Activated CD4-positive, alpha-beta T cell treated with anti-CD3 and anti-CD28 coated beads for 36 hours (primary cell): ENCODE measurements around the gene MLC1. TPM values are rescaled to one million over a fixed set of nuclear protein-coding genes. Genes with fewer than 3 reads are reported as not detected.

Experiments
- ATAC-seq: fragments of 200-7000 bp; cut with Tn5 transposase; one replicate; pipeline ENCODE4 v1.10.0; 2021; ENCODE audit warnings: mild to moderate bottlenecking, moderate library complexity
- CTCF ChIA-PET: fragments of 350-600 bp; sonication (Branson Sonifier 250); formaldehyde crosslinking; loops from one replicate; lab custom pipeline; 2021; ENCODE audit warnings: antibody characterized with exemption; lab: Charles Lee
- POLR2A ChIA-PET: fragments of 350-600 bp; sonication (Branson Sonifier 250); formaldehyde crosslinking; loops from one replicate; lab custom pipeline; 2021; ENCODE audit warnings: antibody characterized with exemption, inconsistent platforms; lab: Charles Lee
- DNase-seq: peaks from one replicate; pipeline ENCODE4 v3.0.0-alpha.2; 2020
- H3K27ac Mint-ChIP-seq: one replicate; pipeline ENCODE4 v1.8.0; 2021; ENCODE audit warnings: mixed read lengths
- H3K27me3 Mint-ChIP-seq: one replicate; pipeline ENCODE4 v1.8.0; 2021; ENCODE audit warnings: mixed read lengths
- H3K36me3 Mint-ChIP-seq: one replicate; pipeline ENCODE4 v1.8.0; 2021; ENCODE audit warnings: low read depth, mixed read lengths
- H3K4me1 Mint-ChIP-seq: one replicate; pipeline ENCODE4 v1.8.0; 2021; ENCODE audit warnings: mixed read lengths
- H3K4me3 Mint-ChIP-seq: one replicate; pipeline ENCODE4 v1.8.0; 2021; ENCODE audit warnings: mild to moderate bottlenecking, moderate library complexity, mixed read lengths
- H3K9me3 Mint-ChIP-seq: one replicate; pipeline ENCODE4 v1.8.0; 2021; ENCODE audit warnings: low read depth, mixed read lengths
- intact Hi-C, 2 experiments: fragments of 100-400 bp; cut with DNase I in 1 of 2; cut with micrococcal nuclease in 1 of 2; formaldehyde crosslinking; loops; one replicate each; pipeline versions ENCODE4 v1.14.2 to v1.15.1; 2022 to 2024; cut with DNase I, micrococcal nuclease
- total RNA-seq, 2 experiments: library from RNA; stranded (reverse); gene quantifications; one replicate each; pipeline ENCODE4 v1.2.3, GENCODE V29; 2021

MLC1 gene
- total RNA-seq, 2 experiments from 2014 or later, result not detected

DNA sequence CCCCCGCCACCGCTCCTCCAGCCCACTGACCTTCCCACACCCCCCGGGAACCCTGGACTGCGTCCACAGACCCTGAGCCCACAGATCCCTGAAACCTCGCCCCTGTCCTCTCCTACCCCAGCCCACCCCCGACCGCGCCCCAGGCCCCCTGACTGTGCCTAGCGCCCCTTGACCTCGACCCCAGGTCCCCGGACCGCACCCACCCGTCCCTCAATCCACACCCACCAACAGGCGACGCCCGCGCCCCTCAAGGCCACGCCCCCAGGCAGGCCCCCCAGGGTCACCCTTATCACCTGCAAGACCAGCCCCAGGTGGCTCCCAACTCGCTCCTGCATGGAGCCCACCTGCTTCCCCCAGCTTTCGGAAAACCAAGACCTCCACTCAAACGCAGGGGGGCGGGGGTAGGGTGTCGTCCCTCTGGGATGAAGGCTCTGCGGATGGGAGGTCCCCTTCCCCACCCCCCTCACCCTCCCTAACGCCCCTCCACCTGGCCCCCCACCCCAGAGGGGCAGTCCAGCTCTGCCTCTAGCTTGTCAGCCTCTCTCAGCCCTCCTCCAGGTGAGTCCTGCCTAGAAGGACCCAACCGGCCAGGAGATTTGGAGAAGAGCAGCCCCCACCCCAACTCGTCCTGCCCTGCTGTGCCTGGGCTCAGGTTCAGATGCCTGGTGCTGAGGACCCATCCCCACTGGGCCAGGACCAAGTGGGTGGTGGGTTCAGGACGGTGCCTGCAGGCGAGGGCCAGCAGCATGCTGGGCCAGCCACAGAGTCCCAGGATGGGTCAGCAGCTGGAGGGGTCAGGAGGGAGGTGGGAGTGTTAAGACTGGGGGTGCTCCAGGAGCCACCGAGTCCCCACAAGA lies 69.5 kb downstream of the MLC1 start:
- ChIA-PET POLR2A (interaction anchor here (0.6 kb wide), 1 partner anchor 74 kb away, joined by 3 read pairs; no protein-coding TSS in a partner anchor), CTCF (interaction anchor here (2.3 kb wide), 1 partner anchor 15 kb away, joined by 8 read pairs; no protein-coding TSS in a partner anchor)
- Mint-ChIP-seq H3K27ac (no peak overlapping the region), H3K4me1 (peaks cover 12% of the 10 kb centered on the region), H3K27me3 (no peaks in the 10 kb centered on the region), H3K4me3 (no peak overlapping the region), H3K36me3 (peaks cover 2% of the 10 kb centered on the region), H3K9me3 (peaks cover 3% of the 10 kb centered on the region)
- intact Hi-C loops, result loop anchor here (2.0 to 5.0 kb wide), 4 partner anchors 17 to 327 kb away; partner anchors contain the start of genes PPP6R2 (in 1 of the 2) and ZBED4 (in 1 of the 2)
- no peak for ATAC-seq
- DNase-seq, result no peak

DNA sequence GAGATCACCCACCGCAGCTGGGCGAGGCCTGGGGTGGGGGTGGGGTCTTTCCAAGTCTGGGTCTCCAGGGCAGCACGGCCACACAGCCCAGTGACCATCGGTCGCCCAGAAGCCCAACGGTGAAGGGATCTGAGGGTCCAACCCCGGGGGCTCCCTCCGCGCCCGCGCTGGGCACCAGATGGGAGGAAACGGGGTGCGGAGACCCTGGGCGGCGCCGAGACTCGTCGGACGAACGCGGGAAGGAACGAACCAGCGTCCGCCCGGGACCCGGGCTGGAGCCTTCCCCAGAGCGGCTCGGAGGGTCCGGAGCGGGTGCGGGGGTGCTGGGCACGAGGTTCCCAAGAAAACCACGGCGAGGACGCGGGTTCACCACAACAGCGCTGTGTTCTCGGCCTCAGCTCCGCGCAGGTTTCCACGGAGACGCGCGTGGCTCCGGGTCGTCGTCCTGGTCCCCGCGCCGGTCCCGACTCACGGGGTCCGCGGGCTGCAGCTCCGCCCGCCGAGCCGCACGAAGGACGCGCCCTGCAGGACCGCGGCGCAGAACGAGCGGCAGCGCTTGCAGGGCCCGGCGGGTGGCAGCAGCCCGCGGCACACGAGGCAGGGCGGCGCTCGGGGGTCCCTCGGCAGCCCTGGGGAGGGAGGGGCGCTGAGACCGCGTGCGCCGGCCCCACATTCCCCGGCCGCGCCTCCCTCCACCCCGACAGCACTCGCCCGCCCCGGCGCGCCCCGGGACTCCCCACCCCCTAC lies 70.4 kb downstream of the MLC1 start:
- H3K36me3 Mint-ChIP-seq, result peaks cover 2% of the 10 kb centered on the region
- peaks cover 3% of the 10 kb centered on the region for H3K9me3 Mint-ChIP-seq
- no peak overlapping the region for H3K4me3 Mint-ChIP-seq
- H3K27ac Mint-ChIP-seq, result no peak overlapping the region
- ChIA-PET POLR2A (no interaction called here), CTCF (interaction anchor here (0.6 to 2.3 kb wide), 2 partner anchors 16 to 283 kb away, joined by 3 to 8 read pairs; no protein-coding TSS in a partner anchor)
- intact Hi-C loops, result loop anchor here (5.0 kb wide), 2 partner anchors 83 to 327 kb away; partner anchors contain the start of gene PPP6R2 (in 1 of the 2)
- ATAC-seq (no peak), DNase-seq (no peak)
- no peaks in the 10 kb centered on the region for H3K27me3 Mint-ChIP-seq
- peaks cover 12% of the 10 kb centered on the region for H3K4me1 Mint-ChIP-seq

DNA sequence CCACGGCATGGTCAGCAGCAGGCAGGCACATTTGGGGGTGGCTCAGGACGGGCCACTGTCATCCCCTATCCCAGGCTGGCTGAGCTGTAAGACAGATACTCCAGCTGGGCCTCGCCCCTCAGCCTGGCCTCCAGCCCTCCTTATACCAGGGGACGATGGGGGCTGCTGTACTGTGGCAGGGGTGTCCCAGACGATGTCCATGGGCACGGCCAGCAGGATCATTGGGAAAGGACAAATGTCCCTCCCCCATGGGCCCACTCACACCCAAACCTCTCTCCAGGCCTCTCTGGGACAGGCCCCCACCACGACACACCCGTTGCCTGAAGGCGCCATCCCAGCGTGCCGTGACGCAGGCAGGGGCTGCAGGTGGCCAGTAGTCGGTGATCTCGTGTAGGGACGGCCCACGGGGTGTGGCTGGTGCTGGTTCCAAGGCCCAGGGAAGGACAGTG lies 71.1 kb downstream of the MLC1 start:
- DNase-seq, result no peak
- ChIA-PET CTCF (interaction anchor here (0.9 to 2.3 kb wide), 3 partner anchors 16 to 38 kb away, joined by 3 to 8 read pairs (median 8); no protein-coding TSS in a partner anchor), POLR2A (no interaction called here)
- Mint-ChIP-seq H3K9me3 (peaks cover 2% of the 10 kb centered on the region), H3K27me3 (no peaks in the 10 kb centered on the region), H3K27ac (no peak overlapping the region), H3K4me3 (peak overlapping the region; percentile 28), H3K36me3 (peaks cover 2% of the 10 kb centered on the region), H3K4me1 (peaks cover 12% of the 10 kb centered on the region)
- ATAC-seq, result no peak
- intact Hi-C loops, result no loop called here

DNA sequence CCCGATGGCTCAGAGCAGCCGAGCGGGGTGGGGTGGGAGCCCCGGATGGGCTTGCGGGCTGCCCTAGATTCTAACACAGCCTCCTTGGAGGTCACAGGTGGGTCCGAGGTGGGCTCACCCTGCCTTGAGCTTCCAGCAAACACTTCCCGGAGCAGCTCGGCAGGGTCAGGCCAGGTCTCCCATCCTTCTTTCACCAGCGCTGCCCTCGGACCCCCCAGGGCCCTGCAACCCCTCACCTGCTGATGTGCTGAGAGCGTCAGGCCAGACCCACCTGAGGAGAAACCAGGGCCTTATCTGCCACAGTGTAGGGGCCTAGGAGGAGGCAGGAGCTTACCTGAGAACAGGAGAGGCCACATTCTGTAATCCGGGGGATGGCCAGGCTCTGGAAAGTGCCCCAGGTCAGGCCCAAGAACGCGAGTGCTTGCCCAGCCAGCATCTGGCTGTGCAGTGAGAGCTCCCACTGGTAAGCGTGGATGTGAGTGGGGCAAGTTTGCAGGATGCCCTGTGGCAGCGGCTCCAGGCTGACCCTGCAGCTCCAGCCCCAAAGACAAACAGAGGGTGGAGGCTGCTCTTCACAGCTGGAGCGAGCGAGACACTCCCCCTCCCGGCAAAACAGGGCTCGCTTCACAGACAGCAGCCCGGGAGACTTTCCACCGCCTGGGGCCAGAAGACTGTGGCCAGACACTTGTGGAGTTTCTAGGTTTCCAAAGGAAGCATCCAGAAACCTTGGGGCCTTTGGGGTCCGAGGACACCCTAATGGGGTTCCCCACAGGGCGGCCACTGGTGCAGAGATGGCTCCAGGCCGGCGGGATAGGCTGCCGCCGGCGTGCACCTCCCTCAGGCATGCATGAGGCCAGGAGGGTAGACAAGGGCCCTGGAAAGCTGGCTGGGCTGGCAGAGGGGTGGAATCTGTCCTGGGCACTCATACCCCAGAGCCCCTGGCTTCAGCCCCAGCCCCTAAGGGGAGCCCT lies 72.7 kb downstream of the MLC1 start, which contains the start of gene IL17REL:
TSS of gene IL17REL (minus strand) at position 555 of the 971 bp plus-strand sequence. CDS start at position 436, 119 bp downstream.
- Mint-ChIP-seq H3K27ac (peak within 1 kb of the TSS; percentile 39), H3K36me3 (no peaks in the 10 kb centered on the region), H3K27me3 (no peaks in the 10 kb centered on the region), H3K4me1 (peaks cover 12% of the 10 kb centered on the region), H3K9me3 (no peaks in the 10 kb centered on the region), H3K4me3 (peak within 1 kb of the TSS; percentile 48)
- peak; percentile 6 for DNase-seq
- intact Hi-C loops, result no loop called here
- ChIA-PET POLR2A (no interaction called here), CTCF (interaction anchor here (2.1 kb wide), 1 partner anchor 18 kb away, joined by 8 read pairs; no protein-coding TSS in a partner anchor)
- ATAC-seq, result no peak

DNA sequence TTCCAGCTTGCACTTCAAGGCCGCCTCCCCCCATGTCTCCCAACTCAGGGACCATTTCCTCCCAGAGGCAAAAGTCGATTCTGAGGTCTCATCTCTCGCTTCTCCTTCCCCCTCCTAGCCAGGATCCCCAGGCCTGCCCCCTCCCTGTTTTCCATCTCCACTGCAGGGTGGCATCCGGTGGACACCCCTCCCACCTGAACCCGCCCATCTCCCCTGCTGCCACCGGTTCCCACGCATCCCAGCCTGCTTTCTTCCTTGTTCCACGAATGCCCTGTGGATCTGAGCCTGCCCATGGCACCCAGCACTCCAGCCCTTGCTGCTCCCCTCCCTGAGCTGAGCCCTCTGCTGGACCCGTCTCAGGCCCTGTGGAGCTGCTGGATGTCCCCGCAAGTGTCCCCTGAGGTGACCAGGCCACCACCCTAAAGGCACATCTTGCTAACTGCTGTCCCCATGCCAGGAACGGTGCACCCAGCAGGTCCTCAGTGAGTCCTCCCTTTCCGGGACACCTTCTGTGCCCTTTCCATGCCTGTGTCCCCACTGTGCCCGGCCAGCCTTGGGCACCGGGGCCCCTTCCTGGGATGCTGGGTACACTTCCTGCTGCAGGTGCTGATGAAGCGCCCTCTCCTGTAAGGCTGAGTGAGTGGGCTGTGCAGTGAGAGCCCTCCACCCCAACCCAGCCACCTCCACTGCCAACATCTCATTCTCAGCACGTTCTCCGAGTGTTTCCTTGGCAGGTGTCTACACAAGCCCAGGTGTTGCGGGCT lies 73.6 kb downstream of the MLC1 start:
- Mint-ChIP-seq H3K4me1 (peaks cover 12% of the 10 kb centered on the region), H3K4me3 (peak overlapping the region; percentile 48), H3K36me3 (no peaks in the 10 kb centered on the region), H3K27ac (peak overlapping the region; percentile 39), H3K9me3 (no peaks in the 10 kb centered on the region), H3K27me3 (no peaks in the 10 kb centered on the region)
- CTCF ChIA-PET, result interaction anchor here (0.6 to 2.1 kb wide), 3 partner anchors 19 to 66 kb away, joined by 3 to 8 read pairs (median 4); no protein-coding TSS in a partner anchor
- POLR2A ChIA-PET, result no interaction called here
- no peak for ATAC-seq
- intact Hi-C loops, result no loop called here
- peak; percentile 24 for DNase-seq

DNA sequence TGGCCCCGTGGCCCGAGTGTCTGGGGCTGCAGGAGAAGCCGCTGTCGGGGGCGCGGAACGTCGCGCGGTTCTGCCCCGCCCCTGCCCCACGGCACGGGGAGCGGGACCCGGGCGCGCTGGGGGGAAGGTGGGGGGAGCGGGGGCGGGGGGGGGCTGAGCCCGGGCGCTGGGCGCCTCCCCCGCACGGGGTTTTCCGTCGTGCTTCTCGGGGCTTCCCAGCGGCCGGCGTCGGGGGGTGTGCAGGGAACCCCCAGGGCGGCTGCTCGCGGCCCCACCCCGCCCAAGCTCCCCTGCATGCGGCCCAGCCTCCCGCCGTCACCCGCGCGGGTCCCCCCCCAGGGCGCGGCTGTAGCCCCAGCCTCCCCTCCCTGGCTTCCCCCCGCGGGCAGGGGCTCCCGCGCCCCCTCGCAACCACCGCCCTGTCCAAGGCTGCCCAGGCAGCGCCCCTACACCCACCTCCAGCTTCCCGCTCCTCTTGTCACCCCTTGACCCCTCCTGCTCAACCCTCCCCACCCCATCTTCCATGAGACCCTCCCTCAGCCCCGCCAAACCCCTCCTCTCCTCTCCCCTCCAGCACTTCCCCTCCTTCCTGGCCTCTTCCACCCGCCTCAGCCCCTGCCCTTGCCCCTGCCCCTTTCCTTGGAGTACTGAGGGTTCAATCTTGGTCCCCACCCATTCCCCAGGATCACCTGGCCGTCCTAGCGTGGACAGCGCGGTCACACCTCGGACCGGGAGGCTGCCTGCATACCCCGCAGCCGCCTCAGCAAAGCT lies 74.4 kb downstream of the MLC1 start:
- Mint-ChIP-seq H3K9me3 (no peaks in the 10 kb centered on the region), H3K36me3 (no peaks in the 10 kb centered on the region), H3K4me3 (peak overlapping the region; percentile 48), H3K4me1 (peaks cover 12% of the 10 kb centered on the region), H3K27me3 (no peaks in the 10 kb centered on the region), H3K27ac (no peak overlapping the region)
- ATAC-seq, result peak; percentile 53
- peak; percentile 59 for DNase-seq
- ChIA-PET POLR2A (no interaction called here), CTCF (interaction anchor here (0.6 to 0.7 kb wide), 2 partner anchors 19 to 66 kb away, joined by 3 to 4 read pairs; no protein-coding TSS in a partner anchor)
- intact Hi-C loops, result no loop called here

DNA sequence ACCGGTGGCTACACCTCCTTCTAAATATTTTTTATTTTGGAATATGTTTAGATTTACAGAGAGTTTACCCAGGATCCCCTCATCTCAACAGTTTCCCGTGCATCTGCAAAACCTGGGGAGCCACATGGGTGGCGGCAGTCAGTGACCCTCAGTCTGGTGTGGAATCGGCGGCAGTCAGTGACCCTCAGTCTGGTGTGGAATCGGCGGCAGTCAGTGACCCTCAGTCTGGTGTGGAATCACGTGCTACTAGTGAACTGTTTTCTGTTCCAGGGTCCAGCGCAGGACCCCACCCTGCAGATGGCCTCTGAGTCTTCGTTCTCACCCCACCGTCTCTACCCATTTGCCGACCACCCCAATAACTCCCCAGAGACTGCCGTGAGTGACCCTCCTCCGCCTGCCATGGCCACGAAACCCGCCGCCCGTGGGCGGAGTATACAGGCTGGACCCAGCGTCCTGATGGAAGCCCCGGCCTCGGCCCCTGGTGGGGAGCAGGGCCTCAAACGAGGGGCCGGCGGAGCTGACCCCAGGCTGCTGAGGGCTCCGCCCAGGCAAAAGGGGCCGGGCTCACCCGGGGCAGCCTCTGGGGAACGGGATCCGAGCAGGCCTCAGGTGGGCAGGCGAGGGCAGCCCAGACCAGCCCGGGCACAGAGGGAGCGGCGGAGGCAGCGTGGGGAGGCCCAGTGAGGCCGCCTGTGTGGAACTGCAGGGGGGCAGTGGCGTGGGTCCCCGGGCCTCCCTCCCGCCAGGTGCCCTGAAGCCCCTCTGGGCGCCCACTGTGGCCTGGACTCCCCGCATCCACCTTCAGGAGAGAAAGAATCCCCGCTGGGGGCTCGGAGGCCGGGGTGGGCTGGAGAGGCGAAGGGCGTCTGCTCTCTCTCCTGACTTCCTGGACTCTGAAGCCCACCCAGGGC lies 75.2 kb downstream of the MLC1 start:
- POLR2A ChIA-PET, result no interaction called here
- no peaks in the 10 kb centered on the region for H3K36me3 Mint-ChIP-seq
- H3K9me3 Mint-ChIP-seq, result no peaks in the 10 kb centered on the region
- H3K4me3 Mint-ChIP-seq, result peak overlapping the region; percentile 17
- H3K27ac Mint-ChIP-seq, result no peak overlapping the region
- DNase-seq, result peak; percentile 5
- intact Hi-C loops, result no loop called here
- no peaks in the 10 kb centered on the region for H3K27me3 Mint-ChIP-seq
- CTCF ChIA-PET, result no interaction called here
- no peak for ATAC-seq
- peaks cover 15% of the 10 kb centered on the region for H3K4me1 Mint-ChIP-seq
